ENCODE results near the gene TOMM5.

The TOMM5 gene

GRCh38 chr9:37625758-37626147, 33.4 kb upstream of the TOMM5 start:
- Histone ChIP-seq H3K36me3 (ENCODE audit: control insufficient read depth in 5 of 5, insufficient read depth in 5 of 5, low read length in 5 of 5) (no peaks in the 10 kb centered on the region), H3K4me1 (ENCODE audit: control insufficient read depth in 5 of 5, insufficient read depth in 5 of 5, low read length in 5 of 5) (peaks cover 0 to 17% (median 6%) of the 10 kb centered on the region in 5 donors), H3K9me3 (ENCODE audit: control insufficient read depth in 5 of 5, low read length in 5 of 5) (no peaks in the 10 kb centered on the region), H3K9ac (ENCODE audit: low read length in 5 of 5) (no peak overlapping the region), H3K27me3 (ENCODE audit: control insufficient read depth in 5 of 5, insufficient read depth in 4 of 5, low read length in 5 of 5) (no peaks in the 10 kb centered on the region), H3K27ac (ENCODE audit: low read depth, low read length) (no peak overlapping the region), H3K4me3 (ENCODE audit: low read depth in 1 of 5, low read length in 5 of 5) (no peak overlapping the region)

- Histone ChIP-seq H3K27ac (ENCODE audit: low read depth, low read length) (no peak overlapping the region), H3K4me1 (ENCODE audit: control insufficient read depth in 5 of 5, insufficient read depth in 5 of 5, low read length in 5 of 5) (peaks cover 0 to 17% (median 6%) of the 10 kb centered on the region in 5 donors), H3K27me3 (ENCODE audit: control insufficient read depth in 5 of 5, insufficient read depth in 4 of 5, low read length in 5 of 5) (no peaks in the 10 kb centered on the region), H3K36me3 (ENCODE audit: control insufficient read depth in 5 of 5, insufficient read depth in 5 of 5, low read length in 5 of 5) (no peaks in the 10 kb centered on the region), H3K9me3 (ENCODE audit: control insufficient read depth in 5 of 5, low read length in 5 of 5) (no peaks in the 10 kb centered on the region), H3K4me3 (ENCODE audit: low read depth in 1 of 5, low read length in 5 of 5) (no peak overlapping the region), H3K9ac (ENCODE audit: low read length in 5 of 5) (no peak overlapping the region)
Measured at GRCh38 chr9:37625036-37625757, 32.8 kb upstream of the TOMM5 start.

- H3K36me3 ChIP-seq (ENCODE audit: control insufficient read depth in 5 of 5, insufficient read depth in 5 of 5, low read length in 5 of 5) = no peaks in the 10 kb centered on the region
- H3K9me3 ChIP-seq (ENCODE audit: control insufficient read depth in 5 of 5, low read length in 5 of 5) = no peaks in the 10 kb centered on the region
- H3K4me1 ChIP-seq (ENCODE audit: control insufficient read depth in 5 of 5, insufficient read depth in 5 of 5, low read length in 5 of 5) = peaks cover 0 to 17% (median 6%) of the 10 kb centered on the region in 5 donors
- no peak overlapping the region for H3K4me3 ChIP-seq (ENCODE audit: low read depth in 1 of 5, low read length in 5 of 5)
- no peak overlapping the region for H3K27ac ChIP-seq (ENCODE audit: low read depth, low read length)
- no peak overlapping the region for H3K9ac ChIP-seq (ENCODE audit: low read length in 5 of 5)
- no peaks in the 10 kb centered on the region for H3K27me3 ChIP-seq (ENCODE audit: control insufficient read depth in 5 of 5, insufficient read depth in 4 of 5, low read length in 5 of 5)
Measured at GRCh38 chr9:37624073-37624472, 31.7 kb upstream of the TOMM5 start.

GRCh38 chr9:37623267-37623666, 30.9 kb upstream of the TOMM5 start:
- H3K27me3 ChIP-seq (ENCODE audit: control insufficient read depth in 5 of 5, insufficient read depth in 4 of 5, low read length in 5 of 5) = no peaks in the 10 kb centered on the region
- H3K27ac ChIP-seq (ENCODE audit: low read depth, low read length) = no peak overlapping the region
- H3K9me3 ChIP-seq (ENCODE audit: control insufficient read depth in 5 of 5, low read length in 5 of 5) = no peaks in the 10 kb centered on the region
- no peak overlapping the region for H3K9ac ChIP-seq (ENCODE audit: low read length in 5 of 5)
- no peak overlapping the region for H3K4me3 ChIP-seq (ENCODE audit: low read depth in 1 of 5, low read length in 5 of 5)
- H3K36me3 ChIP-seq (ENCODE audit: control insufficient read depth in 5 of 5, insufficient read depth in 5 of 5, low read length in 5 of 5) = no peaks in the 10 kb centered on the region
- H3K4me1 ChIP-seq (ENCODE audit: control insufficient read depth in 5 of 5, insufficient read depth in 5 of 5, low read length in 5 of 5) = peaks cover 0 to 14% (median 6%) of the 10 kb centered on the region in 5 donors

GRCh38 chr9:37622462-37622861, 30.1 kb upstream of the TOMM5 start:
- H3K4me3 ChIP-seq (ENCODE audit: low read depth in 1 of 5, low read length in 5 of 5) = no peak overlapping the region
- no peaks in the 10 kb centered on the region for H3K27me3 ChIP-seq (ENCODE audit: control insufficient read depth in 5 of 5, insufficient read depth in 4 of 5, low read length in 5 of 5)
- no peak overlapping the region for H3K9ac ChIP-seq (ENCODE audit: low read length in 5 of 5)
- no peaks in the 10 kb centered on the region for H3K9me3 ChIP-seq (ENCODE audit: control insufficient read depth in 5 of 5, low read length in 5 of 5)
- peaks cover 0 to 11% (median 6%) of the 10 kb centered on the region in 5 donors for H3K4me1 ChIP-seq (ENCODE audit: control insufficient read depth in 5 of 5, insufficient read depth in 5 of 5, low read length in 5 of 5)
- no peaks in the 10 kb centered on the region for H3K36me3 ChIP-seq (ENCODE audit: control insufficient read depth in 5 of 5, insufficient read depth in 5 of 5, low read length in 5 of 5)
- H3K27ac ChIP-seq (ENCODE audit: low read depth, low read length) = no peak overlapping the region

GRCh38 chr9:37621273-37622121, 29.1 kb upstream of the TOMM5 start:
- Histone ChIP-seq H3K9ac (ENCODE audit: low read length in 5 of 5) (no peak overlapping the region), H3K36me3 (ENCODE audit: control insufficient read depth in 5 of 5, insufficient read depth in 5 of 5, low read length in 5 of 5) (no peaks in the 10 kb centered on the region), H3K9me3 (ENCODE audit: control insufficient read depth in 5 of 5, low read length in 5 of 5) (no peaks in the 10 kb centered on the region)

GRCh38 chr9:37620396-37620795, 28.0 kb upstream of the TOMM5 start:
- Histone ChIP-seq H3K9ac (ENCODE audit: low read length in 5 of 5) (no peak overlapping the region), H3K27ac (ENCODE audit: low read depth, low read length) (no peak overlapping the region), H3K4me1 (ENCODE audit: control insufficient read depth in 5 of 5, insufficient read depth in 5 of 5, low read length in 5 of 5) (peaks cover 0 to 8% (median 4%) of the 10 kb centered on the region in 5 donors), H3K27me3 (ENCODE audit: control insufficient read depth in 5 of 5, insufficient read depth in 4 of 5, low read length in 5 of 5) (no peaks in the 10 kb centered on the region), H3K36me3 (ENCODE audit: control insufficient read depth in 5 of 5, insufficient read depth in 5 of 5, low read length in 5 of 5) (no peaks in the 10 kb centered on the region), H3K4me3 (ENCODE audit: low read depth in 1 of 5, low read length in 5 of 5) (no peak overlapping the region), H3K9me3 (ENCODE audit: control insufficient read depth in 5 of 5, low read length in 5 of 5) (no peaks in the 10 kb centered on the region)

More at GRCh38 chr9:37621273-37622121, 29.1 kb upstream of the TOMM5 start:
- Histone ChIP-seq H3K4me3 (ENCODE audit: low read depth in 1 of 5, low read length in 5 of 5) (no peak overlapping the region), H3K27ac (ENCODE audit: low read depth, low read length) (no peak overlapping the region), H3K27me3 (ENCODE audit: control insufficient read depth in 5 of 5, insufficient read depth in 4 of 5, low read length in 5 of 5) (no peaks in the 10 kb centered on the region), H3K4me1 (ENCODE audit: control insufficient read depth in 5 of 5, insufficient read depth in 5 of 5, low read length in 5 of 5) (peaks cover 0 to 8% (median 4%) of the 10 kb centered on the region in 5 donors)

- H3K9ac ChIP-seq (ENCODE audit: low read length in 5 of 5) = no peak overlapping the region
- no peak overlapping the region for H3K4me3 ChIP-seq (ENCODE audit: low read depth in 1 of 5, low read length in 5 of 5)
- H3K27me3 ChIP-seq (ENCODE audit: control insufficient read depth in 5 of 5, insufficient read depth in 4 of 5, low read length in 5 of 5) = no peaks in the 10 kb centered on the region
- no peaks in the 10 kb centered on the region for H3K36me3 ChIP-seq (ENCODE audit: control insufficient read depth in 5 of 5, insufficient read depth in 5 of 5, low read length in 5 of 5)
- H3K9me3 ChIP-seq (ENCODE audit: control insufficient read depth in 5 of 5, low read length in 5 of 5) = no peaks in the 10 kb centered on the region
- no peak overlapping the region for H3K27ac ChIP-seq (ENCODE audit: low read depth, low read length)
- H3K4me1 ChIP-seq (ENCODE audit: control insufficient read depth in 5 of 5, insufficient read depth in 5 of 5, low read length in 5 of 5) = peaks cover 0 to 8% (median 4%) of the 10 kb centered on the region in 5 donors
Measured at GRCh38 chr9:37619806-37620205, 27.4 kb upstream of the TOMM5 start.

GRCh38 chr9:37618817-37619216, 26.4 kb upstream of the TOMM5 start:
- no peak overlapping the region for H3K9ac ChIP-seq (ENCODE audit: low read length in 5 of 5)
- H3K27me3 ChIP-seq (ENCODE audit: control insufficient read depth in 5 of 5, insufficient read depth in 4 of 5, low read length in 5 of 5) = no peaks in the 10 kb centered on the region
- no peak overlapping the region for H3K4me3 ChIP-seq (ENCODE audit: low read depth in 1 of 5, low read length in 5 of 5)
- no peak overlapping the region for H3K27ac ChIP-seq (ENCODE audit: low read depth, low read length)
- H3K4me1 ChIP-seq (ENCODE audit: control insufficient read depth in 5 of 5, insufficient read depth in 5 of 5, low read length in 5 of 5) = peaks cover 0 to 8% (median 4%) of the 10 kb centered on the region in 5 donors
- no peaks in the 10 kb centered on the region for H3K9me3 ChIP-seq (ENCODE audit: control insufficient read depth in 5 of 5, low read length in 5 of 5)
- no peaks in the 10 kb centered on the region for H3K36me3 ChIP-seq (ENCODE audit: control insufficient read depth in 5 of 5, insufficient read depth in 5 of 5, low read length in 5 of 5)

- H3K27me3 ChIP-seq (ENCODE audit: control insufficient read depth in 5 of 5, insufficient read depth in 4 of 5, low read length in 5 of 5) = no peaks in the 10 kb centered on the region
- H3K36me3 ChIP-seq (ENCODE audit: control insufficient read depth in 5 of 5, insufficient read depth in 5 of 5, low read length in 5 of 5) = no peaks in the 10 kb centered on the region
- no peak overlapping the region for H3K4me3 ChIP-seq (ENCODE audit: low read depth in 1 of 5, low read length in 5 of 5)
- H3K27ac ChIP-seq (ENCODE audit: low read depth, low read length) = no peak overlapping the region
- H3K4me1 ChIP-seq (ENCODE audit: control insufficient read depth in 5 of 5, insufficient read depth in 5 of 5, low read length in 5 of 5) = peaks cover 0 to 8% (median 4%) of the 10 kb centered on the region in 5 donors
- H3K9me3 ChIP-seq (ENCODE audit: control insufficient read depth in 5 of 5, low read length in 5 of 5) = no peaks in the 10 kb centered on the region
- H3K9ac ChIP-seq (ENCODE audit: low read length in 5 of 5) = no peak overlapping the region
Measured at GRCh38 chr9:37617832-37618231, 25.4 kb upstream of the TOMM5 start.

All from subcutaneous abdominal adipose tissue (tissue), 5 donors.